Body of pancreas (tissue), 4 donors: Measurements from ENCODE around the gene SP1.

Source experiments
- CTCF ChIP-seq, 7 experiments: fragments of 450-650 bp in 4 of 7; fragments of 200-600 bp in 3 of 7; sonication (generic) in 3 of 7; IDR thresholded peaks; one replicate each; pipeline ENCODE4 v1.5.1; 2016 to 2019; ENCODE audit warnings: antibody characterized with exemption in 7 of 7
- POLR2A ChIP-seq, 3 donors: fragments of 450-650 bp; IDR thresholded peaks; one replicate each; pipeline ENCODE4 v1.6.1; 2016; ENCODE audit warnings: antibody characterized with exemption in 3 of 3, mild to moderate bottlenecking in 2 of 3

- TF ChIP-seq CTCF (IDR thresholded peaks at IDR 0.05) (no peak), POLR2A (IDR thresholded peaks at IDR 0.05) (no peak)
Measured at GRCh38 chr12:53419756-53420155, 39.8 kb downstream of the SP1 start.
